CD14-positive monocyte (primary cell): ENCODE results near the gene STKLD1. TPM values are rescaled to one million over a fixed set of nuclear protein-coding genes. Genes with fewer than 3 reads are reported as not detected.

ENCODE experiments used
- DNase-seq, 3 donors: peaks; one replicate each; pipeline ENCODE4 v3.0.0-alpha.2; 2011 to 2022
- H2AFZ ChIP-seq: 2 replicates; pipeline ENCODE4 v1.6.0; 2012; ENCODE audit warnings: mild to moderate bottlenecking, low read depth, low read length, inconsistent platforms; ENCODE audit not compliant: insufficient read depth, poor library complexity, severe bottlenecking
- H3K27ac ChIP-seq, 2 donors: 1 replicate in 1 of 2; 2 replicates in 1 of 2; pipeline ENCODE4 v1.5.1; 2012 to 2013; ENCODE audit warnings: low read length in 2 of 2, control low read depth in 1 of 2, inconsistent platforms in 1 of 2, low read depth in 1 of 2, mild to moderate bottlenecking in 1 of 2
- H3K27me3 ChIP-seq, 2 donors: one replicate each; pipeline versions ENCODE4 v1.6.0 to v1.6.1; 2011 to 2013; ENCODE audit warnings: low read length in 2 of 2; ENCODE audit not compliant: control insufficient read depth in 2 of 2, insufficient read depth in 2 of 2
- H3K36me3 ChIP-seq, 2 donors: replicated peaks in 1 of 2; 1 replicate in 1 of 2; 2 replicates in 1 of 2; pipeline versions ENCODE4 v1.5.1 to v1.6.1; 2012 to 2013; ENCODE audit warnings: low read length in 2 of 2, control low read depth in 1 of 2, inconsistent platforms in 1 of 2, mild to moderate bottlenecking in 1 of 2; ENCODE audit not compliant: insufficient read depth in 2 of 2, control insufficient read depth in 1 of 2
- H3K4me1 ChIP-seq, 2 donors: 1 replicate in 1 of 2; 2 replicates in 1 of 2; pipeline versions ENCODE4 v1.5.1 to v1.6.1; 2012 to 2013; ENCODE audit warnings: low read length in 2 of 2, control low read depth in 1 of 2, inconsistent platforms in 1 of 2, mild to moderate bottlenecking in 1 of 2, moderate library complexity in 1 of 2; ENCODE audit not compliant: insufficient read depth in 2 of 2, control insufficient read depth in 1 of 2
- H3K4me2 ChIP-seq: replicated peaks from 2 replicates; pipeline ENCODE3; 2012; ENCODE audit warnings: low read length, moderate library complexity, mild to moderate bottlenecking; ENCODE audit not compliant: poor library complexity, severe bottlenecking; ENCODE audit errors: extremely low read depth
- H3K4me3 ChIP-seq, 3 experiments: fragments of 200-600 bp in 1 of 3; sonication (generic) in 1 of 3; replicated peaks in 1 of 3; 1 replicate in 2 of 3; 2 replicates in 1 of 3; pipeline ENCODE4 v1.5.1; 2011 to 2013; ENCODE audit warnings: low read length in 3 of 3, mild to moderate bottlenecking in 3 of 3, control low read depth in 2 of 3, low read depth in 2 of 3, inconsistent platforms in 1 of 3, moderate library complexity in 1 of 3
- H3K79me2 ChIP-seq: 2 replicates; pipeline ENCODE4 v1.6.0; 2012; ENCODE audit warnings: mild to moderate bottlenecking, control low read depth, inconsistent platforms, low read length, moderate library complexity; ENCODE audit not compliant: insufficient read depth
- H3K9ac ChIP-seq: 2 replicates; pipeline ENCODE4 v1.6.0; 2017; ENCODE audit warnings: low read length, mild to moderate bottlenecking; ENCODE audit not compliant: insufficient read depth, poor library complexity, severe bottlenecking
- H3K9me3 ChIP-seq, 2 donors: replicated peaks in 1 of 2; 1 replicate in 1 of 2; 2 replicates in 1 of 2; pipeline versions ENCODE4 v1.5.1 to v1.6.1; 2012 to 2013; ENCODE audit warnings: low read length in 2 of 2, control low read depth in 1 of 2; ENCODE audit not compliant: control insufficient read depth in 1 of 2, insufficient read depth in 1 of 2
- H4K20me1 ChIP-seq: 2 replicates; pipeline ENCODE4 v1.6.0; 2012; ENCODE audit warnings: mild to moderate bottlenecking, low read length, control low read depth, moderate library complexity; ENCODE audit not compliant: insufficient read depth
- H3K27ac Mint-ChIP-seq, 7 donors: one replicate each; pipeline ENCODE4 v1.8.0; 2020; ENCODE audit warnings: mild to moderate bottlenecking in 7 of 7, mixed read lengths in 7 of 7, moderate library complexity in 6 of 7, inconsistent platforms in 2 of 7
- H3K27me3 Mint-ChIP-seq, 3 donors: one replicate each; pipeline ENCODE4 v1.8.0; 2021 to 2022; ENCODE audit warnings: low read depth in 3 of 3, mild to moderate bottlenecking in 3 of 3, mixed read lengths in 3 of 3, moderate library complexity in 3 of 3, inconsistent platforms in 1 of 3
- H3K36me3 Mint-ChIP-seq, 2 donors: one replicate each; pipeline ENCODE4 v1.8.0; 2020; ENCODE audit warnings: mixed read lengths in 2 of 2, inconsistent platforms in 1 of 2, mild to moderate bottlenecking in 1 of 2
- H3K4me1 Mint-ChIP-seq: one replicate; pipeline ENCODE4 v1.8.0; 2020; ENCODE audit warnings: mild to moderate bottlenecking, mixed read lengths
- H3K4me3 Mint-ChIP-seq, 2 donors: one replicate each; pipeline ENCODE4 v1.8.0; 2020; ENCODE audit warnings: mild to moderate bottlenecking in 2 of 2, mixed read lengths in 2 of 2, moderate library complexity in 1 of 2
- H3K9me3 Mint-ChIP-seq, 7 donors: one replicate each; pipeline ENCODE4 v1.8.0; 2020 to 2022; ENCODE audit warnings: mixed read lengths in 7 of 7, mild to moderate bottlenecking in 6 of 7, moderate library complexity in 6 of 7, inconsistent platforms in 2 of 7
- WGBS: methylation state at CpG from one replicate; pipeline ENCODE4 v1.1.5; 2013; ENCODE audit warnings: missing lambda C conversion rate; ENCODE audit not compliant: insufficient coverage; 5-methylcytosine and 5-hydroxymethylcytosine counted together
- intact Hi-C, 2 donors: fragments of 100-400 bp; cut with micrococcal nuclease; formaldehyde crosslinking; loops; one replicate each; pipeline versions ENCODE4 v1.15.0 to v1.15.1; 2023
- polyA plus RNA-seq, 3 donors: library from polyadenylated mRNA; depleted of rRNA in 1 of 3; unstranded in 2 of 3; stranded (reverse) in 1 of 3; fragments of 300-500 nt in 2 of 3; fragments of >200 nt in 1 of 3; fragmentation: Illumina TruSeq in 2 of 3; gene quantifications; 1 replicate in 2 of 3; 2 replicates in 1 of 3; pipeline ENCODE4 v1.2.3, GENCODE V29; 2012 to 2021
- TF ChIP-seq, protein P1 (sequence below): fragments of 200-600 bp; IDR thresholded peaks from one replicate; pipeline ENCODE4 v1.8.0; 2022; ENCODE audit warnings: antibody characterized with exemption, mild to moderate bottlenecking

The STKLD1 gene
- polyA plus RNA-seq, 3 donors, result 0.27 TPM; not detected in 2

DNA sequence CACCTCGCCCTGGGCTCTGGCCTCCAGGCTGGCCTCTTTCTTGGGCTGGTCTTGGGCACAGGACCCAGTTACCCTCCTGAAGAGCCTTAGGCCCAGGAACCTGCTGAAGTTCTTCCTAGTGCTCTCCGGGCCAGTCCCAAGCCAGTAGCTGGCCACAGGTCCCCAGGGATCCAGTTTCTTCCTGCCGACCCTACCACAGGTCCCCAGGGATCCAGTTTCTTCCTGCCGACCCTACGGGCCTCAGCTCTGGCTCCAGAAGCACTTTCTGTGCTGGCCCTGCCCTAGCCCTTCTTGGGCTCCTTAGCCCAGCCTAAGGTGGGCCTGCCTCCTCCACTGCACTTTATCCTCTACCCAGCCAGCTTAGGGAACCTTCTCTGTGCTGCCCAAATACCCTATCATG is 65.4 kb downstream of the STKLD1 start:
- Histone ChIP-seq H3K79me2 (no peaks in the 10 kb centered on the region), H3K27ac (no peak overlapping the region), H4K20me1 (no peaks in the 10 kb centered on the region), H3K36me3 (no peaks in the 10 kb centered on the region), H3K9me3 (no peaks in the 10 kb centered on the region), H3K4me1 (no peaks in the 10 kb centered on the region), H2AFZ (no peak overlapping the region), H3K9ac (no peak overlapping the region), H3K4me3 (no peak overlapping the region), H3K4me2 (no peak overlapping the region), H3K27me3 (no peaks in the 10 kb centered on the region)
- Mint-ChIP-seq H3K36me3 (no peaks in the 10 kb centered on the region), H3K27me3 (peaks cover 3 to 7% (median 3%) of the 10 kb centered on the region in 3 donors), H3K9me3 (no peaks in the 10 kb centered on the region), H3K4me1 (no peaks in the 10 kb centered on the region), H3K4me3 (no peak overlapping the region), H3K27ac (peak overlapping the region in 1 of 7 donors; percentile 10)
- WGBS, result 93% methylated on average over 5 of the region's 5 CpGs
- TF ChIP-seq, protein P1, sequence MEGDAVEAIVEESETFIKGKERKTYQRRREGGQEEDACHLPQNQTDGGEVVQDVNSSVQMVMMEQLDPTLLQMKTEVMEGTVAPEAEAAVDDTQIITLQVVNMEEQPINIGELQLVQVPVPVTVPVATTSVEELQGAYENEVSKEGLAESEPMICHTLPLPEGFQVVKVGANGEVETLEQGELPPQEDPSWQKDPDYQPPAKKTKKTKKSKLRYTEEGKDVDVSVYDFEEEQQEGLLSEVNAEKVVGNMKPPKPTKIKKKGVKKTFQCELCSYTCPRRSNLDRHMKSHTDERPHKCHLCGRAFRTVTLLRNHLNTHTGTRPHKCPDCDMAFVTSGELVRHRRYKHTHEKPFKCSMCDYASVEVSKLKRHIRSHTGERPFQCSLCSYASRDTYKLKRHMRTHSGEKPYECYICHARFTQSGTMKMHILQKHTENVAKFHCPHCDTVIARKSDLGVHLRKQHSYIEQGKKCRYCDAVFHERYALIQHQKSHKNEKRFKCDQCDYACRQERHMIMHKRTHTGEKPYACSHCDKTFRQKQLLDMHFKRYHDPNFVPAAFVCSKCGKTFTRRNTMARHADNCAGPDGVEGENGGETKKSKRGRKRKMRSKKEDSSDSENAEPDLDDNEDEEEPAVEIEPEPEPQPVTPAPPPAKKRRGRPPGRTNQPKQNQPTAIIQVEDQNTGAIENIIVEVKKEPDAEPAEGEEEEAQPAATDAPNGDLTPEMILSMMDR, result no peak
- no peak for DNase-seq
- intact Hi-C loops, result no loop called here

DNA sequence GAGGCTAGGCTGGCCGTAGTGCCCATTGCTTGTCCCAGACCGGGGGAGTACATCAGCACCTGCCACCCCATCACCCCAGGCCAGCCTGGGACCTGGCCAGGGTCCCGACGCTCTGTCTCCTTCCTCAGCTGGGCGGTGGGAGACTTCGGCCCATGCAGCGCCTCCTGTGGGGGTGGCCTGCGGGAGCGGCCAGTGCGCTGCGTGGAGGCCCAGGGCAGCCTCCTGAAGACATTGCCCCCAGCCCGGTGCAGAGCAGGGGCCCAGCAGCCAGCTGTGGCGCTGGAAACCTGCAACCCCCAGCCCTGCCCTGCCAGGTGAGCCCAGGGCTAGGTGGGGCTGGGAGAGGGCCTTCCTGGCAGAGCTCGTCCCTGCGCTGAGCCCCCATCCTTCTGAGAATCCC is 67.1 kb downstream of the STKLD1 start:
- WGBS, result 98% methylated on average over 12 of the region's 15 CpGs
- H3K4me3 Mint-ChIP-seq, result no peak overlapping the region
- no peak overlapping the region for H2AFZ ChIP-seq

More for the DNA sequence above, 67.1 kb downstream of the STKLD1 start:
- H3K79me2 ChIP-seq, result no peaks in the 10 kb centered on the region
- no peaks in the 10 kb centered on the region for H3K4me1 ChIP-seq
- H4K20me1 ChIP-seq, result no peaks in the 10 kb centered on the region
- H3K36me3 ChIP-seq, result no peaks in the 10 kb centered on the region
- no peak overlapping the region for H3K27ac ChIP-seq
- TF ChIP-seq, protein P1, result no peak
- Mint-ChIP-seq H3K4me1 (no peaks in the 10 kb centered on the region), H3K9me3 (no peaks in the 10 kb centered on the region), H3K27me3 (peaks cover 3 to 10% (median 5%) of the 10 kb centered on the region in 3 donors), H3K36me3 (no peaks in the 10 kb centered on the region), H3K27ac (no peak overlapping the region)
- intact Hi-C loops, result no loop called here
- H3K4me2 ChIP-seq, result no peak overlapping the region
- no peaks in the 10 kb centered on the region for H3K27me3 ChIP-seq
- H3K9ac ChIP-seq, result no peak overlapping the region
- DNase-seq, result no peak
- no peaks in the 10 kb centered on the region for H3K9me3 ChIP-seq
- no peak overlapping the region for H3K4me3 ChIP-seq
